SU-DHL-6 (cell line): ENCODE measurements around the gene PTPRN2.

ENCODE experiments used
- CTCF ChIP-seq: fragments of 200-600 bp; sonication (generic); IDR thresholded peaks from one replicate; pipeline ENCODE4 v1.5.1; 2017; ENCODE audit warnings: antibody characterized with exemption, mild to moderate bottlenecking, low read length, moderate library complexity; ENCODE audit not compliant: insufficient read depth, poor library complexity, severe bottlenecking
- EZH2phosphoT487 ChIP-seq: fragments of 200-600 bp; sonication (generic), shearing (Covaris generic); conservative IDR thresholded peaks from 2 replicates; pipeline ENCODE4 v1.6.1; 2018; ENCODE audit warnings: mild to moderate bottlenecking, antibody characterized with exemption, low read length, moderate library complexity, mixed read lengths

GRCh38 chr7:158157460-158157859, 430.2 kb downstream of the PTPRN2 start:
- TF ChIP-seq CTCF (no peak), EZH2phosphoT487 (no peak)
